AG08396 (cell line): Measurements from ENCODE around the gene C11orf54.
"Not testable (repeated sequence)": the region's sequence is repeated elsewhere in the genome, so short reads cannot be mapped to it uniquely, and the experiment has no call there.

Experiments
- DNase-seq: peaks from one replicate; pipeline ENCODE4 v3.0.0; 2012; ENCODE audit warnings: low spot score, mixed read lengths

The C11orf54 gene

DNA sequence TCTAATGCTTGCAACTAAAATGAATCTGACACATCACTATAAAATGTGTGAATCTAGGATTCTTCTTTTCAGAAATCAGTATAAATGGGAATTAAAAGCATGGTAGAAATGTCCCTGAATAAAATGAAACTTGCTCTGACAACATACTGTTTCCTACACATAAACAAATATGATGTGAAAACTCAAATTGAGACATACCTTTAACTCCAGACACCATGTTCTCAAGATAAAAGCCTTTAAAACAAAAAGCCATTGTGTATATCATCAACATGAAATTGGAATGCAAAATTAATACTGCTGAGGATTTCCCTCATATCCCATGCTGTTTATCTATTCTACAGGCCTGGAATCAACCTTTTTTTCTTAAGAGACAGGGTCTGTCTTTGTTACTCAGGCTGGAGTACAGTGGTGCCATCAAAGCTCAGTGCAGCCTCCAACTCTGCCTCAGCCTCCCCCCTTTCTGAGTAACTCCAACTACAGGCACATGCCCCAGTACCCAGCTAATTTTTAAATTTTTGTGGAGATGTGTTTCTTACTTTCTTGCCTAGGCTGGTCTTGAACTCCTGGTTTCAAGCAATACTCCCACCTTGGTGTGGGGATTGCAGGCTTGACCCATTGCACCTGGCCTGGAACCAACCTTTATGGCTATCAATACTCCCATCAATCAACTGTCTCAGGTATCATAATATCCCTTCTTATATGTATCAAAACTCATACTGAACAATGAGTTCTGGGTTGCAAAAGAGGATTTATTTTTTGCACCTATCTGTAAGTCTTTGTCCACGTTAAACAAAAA, 6.8 kb upstream of the C11orf54 start:
- DNase-seq: no peak

DNA sequence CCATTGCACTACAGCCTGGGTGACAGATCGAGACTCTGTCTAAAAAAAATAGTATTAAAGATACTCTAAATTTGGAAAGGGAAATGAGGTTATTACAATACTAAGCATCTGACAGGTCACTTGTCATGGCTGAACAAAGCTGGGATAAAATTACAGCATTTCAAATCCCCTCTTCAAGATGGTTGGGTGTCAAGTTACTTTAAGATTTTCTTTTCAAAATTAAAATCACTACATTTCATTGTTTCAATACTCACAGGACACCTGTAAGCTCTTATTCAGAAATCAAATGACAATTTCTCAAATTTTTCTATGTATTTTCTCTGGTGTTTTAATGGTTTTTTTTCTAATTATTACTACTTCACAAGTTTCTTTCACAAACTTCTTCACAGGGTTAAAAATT, 5.8 kb upstream of the C11orf54 start:
- no peak for DNase-seq

DNA sequence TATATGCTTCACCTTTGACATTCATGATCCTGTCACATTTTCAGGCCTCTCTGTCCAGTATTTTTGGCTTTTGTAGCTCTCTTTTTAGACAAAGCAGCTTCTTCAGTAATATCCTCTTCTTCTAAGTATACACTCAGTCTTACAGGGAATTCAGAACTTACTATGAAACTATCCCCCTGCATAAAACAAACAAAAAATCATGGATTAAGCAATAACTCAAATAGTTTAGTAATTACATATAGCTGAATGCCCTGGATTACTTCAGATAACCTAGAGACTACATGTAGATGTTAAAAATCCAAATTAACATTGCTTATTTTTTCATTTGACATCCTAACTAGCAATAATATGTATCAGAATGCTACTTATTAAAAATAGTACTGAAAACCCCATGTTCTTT, 5.3 kb upstream of the C11orf54 start:
- no peak for DNase-seq

DNA sequence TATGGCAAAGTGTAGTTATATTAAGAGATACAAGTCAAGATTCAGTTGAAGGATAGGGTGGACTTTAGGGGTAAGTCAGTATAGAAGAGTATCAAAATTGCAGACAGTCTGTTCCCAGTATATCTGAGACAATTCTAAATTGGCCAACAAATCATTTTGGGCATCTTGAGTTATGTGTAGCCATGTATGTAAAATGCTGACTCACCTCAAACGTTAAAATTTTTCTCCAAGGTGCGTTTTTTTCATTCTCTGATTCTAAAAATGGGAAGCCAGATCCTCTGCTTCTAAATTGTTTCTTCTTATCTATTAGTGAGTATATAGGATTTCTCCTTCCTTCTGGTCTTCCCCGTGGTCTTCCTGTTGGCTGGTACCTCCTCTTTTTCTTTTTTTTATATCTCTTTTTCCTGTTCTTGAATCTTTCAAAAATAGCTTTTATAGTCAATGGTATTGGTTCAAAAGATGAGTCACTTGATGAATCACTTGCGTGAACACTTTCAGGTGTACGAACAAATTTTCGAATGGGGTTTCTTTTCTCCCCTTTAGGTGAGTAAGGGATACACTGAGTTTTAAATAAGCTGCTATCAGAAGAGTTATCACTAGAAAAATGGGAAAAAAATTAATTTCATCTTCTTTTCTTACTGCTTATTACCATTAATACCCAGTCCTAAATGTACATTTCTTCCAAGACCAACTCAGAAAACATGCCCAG, 3.4 kb upstream of the C11orf54 start:
- no peak for DNase-seq

DNA sequence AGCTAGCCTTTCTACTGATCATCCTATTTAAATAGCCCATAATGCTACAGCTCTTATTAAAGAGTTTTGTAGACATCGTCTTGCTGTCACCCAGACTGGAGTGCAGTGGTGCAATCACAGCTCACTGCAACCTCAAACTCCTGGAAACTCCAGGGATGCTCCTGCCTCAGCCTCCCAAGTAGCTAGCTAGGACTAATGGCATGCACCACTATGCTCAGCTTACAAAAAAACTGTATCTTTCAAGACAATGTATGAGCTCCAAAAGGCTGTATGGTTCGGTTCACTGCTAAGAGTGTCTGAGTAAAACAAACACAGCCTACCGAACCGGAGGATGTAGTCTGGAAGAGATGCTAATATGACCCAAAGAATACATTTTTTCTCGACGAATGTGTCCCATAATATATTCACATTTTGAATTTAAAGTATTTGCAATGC, 2.8 kb upstream of the C11orf54 start:
- DNase-seq: no peak

DNA sequence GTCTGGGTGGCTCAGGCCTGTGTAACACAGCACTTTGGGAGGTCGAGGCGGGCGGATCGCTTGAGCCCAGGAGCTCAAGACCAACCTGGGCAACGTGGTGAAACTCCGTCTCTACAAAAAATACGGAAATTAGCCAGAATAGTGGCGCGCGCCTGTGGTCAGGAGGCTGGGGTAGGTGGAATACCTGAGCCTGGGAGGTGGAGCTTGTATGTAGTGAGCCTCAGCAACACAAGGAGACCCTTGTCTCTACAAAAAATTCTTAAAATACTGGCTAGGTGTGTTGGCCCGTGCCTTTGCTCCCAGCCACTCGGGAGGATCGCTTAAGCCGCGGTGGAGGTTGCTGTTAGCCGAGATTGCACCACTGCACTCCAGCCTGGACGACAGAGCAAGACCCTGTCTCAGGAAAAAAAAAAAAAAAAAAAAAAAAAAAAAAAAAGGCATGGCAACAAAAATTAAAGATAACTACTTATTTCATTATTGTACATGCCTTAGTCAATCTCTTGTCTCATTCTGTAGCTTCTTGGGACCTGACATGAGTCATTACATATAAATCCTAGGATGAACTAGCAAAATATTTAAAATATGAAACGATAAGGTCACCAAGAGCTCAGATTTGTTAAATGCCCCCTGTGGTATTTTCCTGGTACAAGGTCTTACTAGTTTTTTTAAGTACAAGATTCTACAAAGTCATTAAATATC, 1.3 kb upstream of the C11orf54 start:
- DNase-seq: peak; percentile 26

DNA sequence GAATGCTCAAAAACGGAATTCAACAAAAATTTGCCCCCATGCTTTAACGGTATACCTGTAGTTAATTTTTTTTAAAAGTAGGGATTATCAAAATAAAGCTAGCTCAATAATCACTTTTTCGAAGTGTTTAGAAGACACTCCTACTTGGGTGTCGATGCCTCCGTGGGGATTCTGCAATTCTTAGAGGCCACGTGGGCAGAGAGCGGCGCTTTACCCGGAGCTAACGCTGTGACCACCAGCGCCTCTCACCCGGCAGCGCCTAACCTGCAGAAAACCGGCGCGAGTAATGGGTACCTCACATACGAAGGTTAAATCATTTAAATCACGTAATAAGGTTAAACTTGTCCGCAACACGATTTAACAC, 760 bp upstream of the C11orf54 start:
- DNase-seq: peak; percentile 64

DNA sequence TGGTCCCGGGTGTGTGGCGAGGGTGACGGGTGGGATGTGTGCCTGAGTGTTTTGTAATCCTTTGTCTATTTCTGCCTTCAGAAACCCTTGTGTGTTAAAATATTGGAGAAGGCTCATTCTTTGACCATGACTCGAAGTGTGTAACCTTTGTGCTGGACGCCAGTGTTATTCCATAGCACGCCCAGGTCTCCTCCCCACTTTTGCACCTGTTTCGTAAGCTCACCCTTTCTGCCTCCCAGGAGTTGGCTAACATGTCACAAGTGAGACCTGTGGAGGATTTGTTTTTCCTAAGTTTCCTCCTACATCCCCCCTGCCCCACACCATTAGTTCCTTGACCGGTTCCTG, 382 bp downstream of the C11orf54 start:
- peak; percentile 72 for DNase-seq

DNA sequence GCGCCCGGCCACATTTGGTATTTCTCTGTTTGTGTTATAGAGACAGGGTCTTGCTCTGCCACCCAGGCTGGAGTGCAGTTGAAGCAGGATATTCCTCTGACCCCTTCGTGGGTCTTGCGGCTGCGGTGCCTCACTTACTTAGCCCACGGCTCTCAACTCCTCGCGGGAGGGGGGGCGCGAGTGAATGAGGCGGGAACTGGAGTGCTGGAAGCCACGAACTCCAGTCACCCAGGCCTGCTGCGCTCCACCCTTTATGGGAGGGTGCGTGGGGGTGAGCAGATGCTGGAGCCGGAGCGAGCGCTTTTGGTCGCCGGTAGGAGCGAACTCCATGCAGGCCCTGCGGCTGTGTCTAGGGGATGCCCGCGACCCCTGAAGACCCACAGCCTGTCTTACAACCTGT, 1.8 kb downstream of the C11orf54 start:
- DNase-seq: no peak

DNA sequence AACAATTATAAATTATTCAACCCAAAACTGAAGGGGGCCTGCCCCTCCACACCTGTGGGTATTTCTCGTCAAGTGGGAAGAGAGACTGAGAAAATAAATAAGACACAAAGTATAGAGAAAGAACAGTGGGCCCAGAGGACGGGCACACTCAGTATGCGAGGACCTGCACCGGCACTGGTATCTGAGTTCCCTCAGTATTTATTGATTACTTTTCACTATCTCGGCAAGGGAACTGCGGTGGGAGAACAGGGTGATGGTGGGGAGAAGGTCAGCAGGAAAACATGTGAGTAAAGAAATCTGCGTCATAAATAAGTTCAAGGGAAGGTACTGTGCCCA, 3.2 kb downstream of the C11orf54 start:
- no peak for DNase-seq

DNA sequence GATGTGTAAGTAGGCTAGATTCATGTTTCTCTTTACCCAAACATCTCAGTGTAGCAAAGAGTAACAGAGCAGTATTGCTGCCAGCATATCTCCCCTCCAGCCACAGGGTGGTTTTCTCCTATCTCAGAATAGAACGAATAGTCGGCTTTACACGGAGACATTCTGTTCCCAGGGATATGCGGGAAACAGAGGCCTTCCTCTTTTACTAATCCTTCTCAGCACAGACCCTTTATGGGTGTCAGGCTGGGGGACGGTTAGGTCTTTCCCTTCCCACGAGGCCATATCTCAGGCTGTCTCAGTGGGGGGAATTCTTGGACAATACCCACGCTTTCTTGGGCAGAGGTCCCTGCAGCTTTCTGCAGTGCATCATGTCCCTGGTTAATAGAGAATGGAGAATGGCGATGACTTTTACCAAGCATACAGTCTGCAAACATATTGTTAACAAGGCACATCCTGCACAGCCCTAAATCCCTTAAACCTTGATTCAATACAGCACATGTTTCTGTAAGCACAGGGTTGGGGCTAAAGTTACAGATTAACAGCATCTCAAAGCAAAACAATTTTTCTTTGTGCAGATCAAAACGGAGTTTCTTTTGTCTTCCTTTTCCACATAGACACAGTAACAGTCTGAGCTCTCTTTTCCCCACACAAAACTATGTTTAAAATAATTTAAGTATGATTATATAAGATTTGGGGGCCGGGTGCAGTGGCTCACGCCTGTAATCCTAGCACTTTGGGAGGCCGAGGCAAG, 3.7 kb downstream of the C11orf54 start:
- DNase-seq: not testable (repeated sequence)

DNA sequence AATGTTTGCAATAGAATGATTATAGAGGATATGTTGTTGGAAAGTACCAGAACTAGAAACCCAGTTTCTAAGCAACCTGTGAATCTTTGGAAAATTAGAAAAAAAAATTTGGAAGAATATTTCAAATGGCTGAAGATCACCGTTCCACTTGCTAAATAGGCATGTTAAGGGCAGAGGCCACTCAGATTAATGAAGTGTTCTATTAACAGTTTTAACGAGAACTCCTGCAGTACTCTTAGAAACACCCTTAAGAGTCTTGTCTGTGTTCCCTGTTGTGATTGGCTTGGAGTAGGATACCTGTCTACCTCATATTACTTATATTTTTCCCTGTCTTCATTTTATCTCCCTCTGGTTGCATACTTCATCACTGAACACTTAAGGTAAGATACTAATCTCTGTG, 4.6 kb downstream of the C11orf54 start:
- DNase-seq: no peak

DNA sequence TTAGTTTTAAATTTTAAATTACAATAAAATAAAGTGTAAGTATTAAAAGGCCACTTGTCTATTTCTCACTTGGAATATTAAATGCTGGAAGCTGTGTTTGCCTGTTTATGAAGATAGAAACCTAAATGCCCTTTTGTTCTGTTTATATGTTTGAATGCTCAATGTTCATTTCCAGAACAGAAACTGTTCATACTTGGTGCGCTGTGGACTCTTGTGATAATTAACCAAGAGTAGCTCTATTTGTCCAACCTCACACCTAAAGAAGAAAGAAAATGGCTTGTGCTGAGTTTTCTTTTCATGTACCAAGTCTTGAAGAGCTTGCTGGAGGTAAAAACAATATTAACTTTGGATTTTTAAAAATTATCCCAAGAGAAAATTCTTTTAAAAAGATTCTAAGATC, 5.7 kb downstream of the C11orf54 start:
- no peak for DNase-seq

DNA sequence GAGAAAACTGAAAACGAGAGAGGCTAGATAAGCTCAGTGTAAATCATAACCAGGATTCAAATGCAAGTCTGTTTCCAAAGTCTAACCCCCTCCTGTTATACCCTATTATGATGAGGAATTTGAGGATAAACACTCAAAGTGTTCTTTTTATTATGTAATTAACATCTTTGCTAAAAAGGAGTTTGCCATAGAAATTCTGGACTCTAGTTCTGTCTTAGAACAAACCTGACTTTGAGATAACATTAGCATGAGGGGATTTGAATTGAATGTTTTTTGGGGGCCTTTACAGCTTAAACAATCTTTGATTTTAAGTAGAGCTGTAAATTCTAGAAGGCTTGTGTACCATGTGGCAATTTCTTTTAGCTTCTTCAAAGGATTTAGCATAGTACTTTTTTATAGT, 9.5 kb downstream of the C11orf54 start:
- no peak for DNase-seq

DNA sequence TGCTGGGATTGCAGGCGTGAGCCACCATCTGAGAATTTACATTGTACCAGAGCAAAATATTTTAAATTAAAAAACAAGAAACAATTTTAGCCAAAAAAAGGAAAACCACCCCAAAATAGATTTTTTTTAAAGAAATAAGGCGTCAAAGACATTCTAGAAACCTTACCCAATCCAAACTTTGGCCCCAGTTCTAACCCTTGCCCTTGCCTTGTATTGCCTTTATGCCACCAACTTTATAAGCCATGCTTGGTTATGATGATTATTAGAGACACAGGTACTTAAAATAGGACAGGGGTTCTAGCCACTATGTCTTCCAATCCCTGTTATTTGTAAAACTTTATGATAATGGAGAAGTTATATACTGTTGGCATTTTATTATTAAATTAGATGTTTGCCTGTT, 11.8 kb downstream of the C11orf54 start:
- DNase-seq: no peak

DNA sequence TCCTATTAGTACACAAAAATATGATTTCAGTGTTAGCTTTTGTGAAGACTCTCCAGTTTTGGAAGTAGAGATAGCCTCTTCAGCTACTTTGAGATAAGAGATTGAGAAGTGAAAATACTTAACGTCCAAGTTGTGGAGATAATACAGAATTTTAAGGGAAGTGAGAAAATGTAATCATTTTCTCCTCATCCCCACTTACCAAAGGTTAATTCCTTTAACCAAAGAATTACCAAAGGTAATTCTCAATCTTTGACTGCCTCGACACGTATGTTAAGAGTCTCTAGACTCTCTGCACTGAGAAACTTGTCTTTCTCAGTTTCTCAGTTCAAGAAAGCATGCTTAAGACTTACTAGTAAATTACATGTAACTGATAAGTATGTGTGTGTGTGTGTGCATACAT, 15.3 kb downstream of the C11orf54 start:
- no peak for DNase-seq

DNA sequence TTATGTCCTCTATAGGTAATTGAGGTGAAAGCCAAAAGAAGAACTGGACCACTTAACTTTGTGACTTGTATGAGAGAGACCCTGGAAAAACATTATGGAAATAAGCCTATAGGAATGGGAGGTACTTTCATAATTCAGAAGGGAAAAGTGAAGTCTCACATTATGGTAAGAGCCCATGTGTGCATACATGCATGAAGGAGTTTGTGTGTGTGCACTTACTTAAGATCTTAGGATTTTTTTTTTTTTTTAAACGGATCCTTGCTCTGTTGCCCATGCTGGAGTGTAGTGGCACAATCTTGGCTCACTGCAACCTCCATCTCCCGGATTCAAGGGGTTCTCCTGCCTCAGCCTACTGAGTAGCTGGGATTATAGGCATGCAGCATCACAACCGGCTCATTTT, 15.8 kb downstream of the C11orf54 start:
- no peak for DNase-seq

DNA sequence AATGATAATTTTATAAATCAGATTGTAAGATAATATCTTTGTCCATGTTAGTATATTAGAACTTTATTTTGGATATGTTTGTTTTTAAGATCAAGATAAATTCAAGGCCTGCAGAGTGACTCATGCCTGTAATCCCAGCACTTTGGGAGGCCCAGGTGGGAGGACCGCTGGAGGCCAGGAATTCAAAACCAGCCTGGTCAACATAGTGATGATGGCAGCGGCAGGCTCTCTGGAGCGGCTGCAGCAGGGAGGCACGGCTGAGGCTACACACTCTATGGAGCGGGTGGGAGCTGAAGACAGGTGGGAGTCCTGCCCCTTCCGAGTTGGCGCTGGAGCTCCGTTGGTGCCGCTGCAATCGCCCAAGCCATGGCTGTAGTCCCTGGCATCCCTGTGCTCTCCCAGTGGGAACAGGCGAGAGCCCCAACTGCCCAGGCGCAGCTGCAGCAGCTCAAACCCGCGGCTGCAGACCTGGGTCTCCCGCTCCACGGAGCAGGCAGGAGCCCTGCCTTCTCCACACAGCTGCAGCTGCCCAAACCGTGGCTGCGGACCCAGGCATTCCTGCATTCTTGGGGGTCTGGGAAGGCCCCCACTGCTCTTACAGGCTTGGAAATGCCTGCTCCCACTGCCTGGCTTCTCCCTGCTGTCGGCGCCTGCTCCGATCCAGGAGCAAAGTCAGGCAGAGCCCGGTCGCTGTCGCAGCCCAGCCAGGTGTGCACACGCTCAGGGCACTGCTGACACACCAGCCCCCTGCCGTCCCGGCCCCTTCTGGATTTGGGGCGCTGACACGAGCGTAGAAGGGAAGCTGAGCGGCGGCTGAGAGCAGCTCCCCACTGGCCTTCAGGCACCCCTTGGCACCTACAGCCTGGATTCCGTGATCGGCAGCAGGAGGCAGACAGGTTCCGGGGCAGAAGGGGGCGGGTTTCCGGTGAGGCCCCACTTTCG, 16.7 kb downstream of the C11orf54 start:
- DNase-seq: no peak

DNA sequence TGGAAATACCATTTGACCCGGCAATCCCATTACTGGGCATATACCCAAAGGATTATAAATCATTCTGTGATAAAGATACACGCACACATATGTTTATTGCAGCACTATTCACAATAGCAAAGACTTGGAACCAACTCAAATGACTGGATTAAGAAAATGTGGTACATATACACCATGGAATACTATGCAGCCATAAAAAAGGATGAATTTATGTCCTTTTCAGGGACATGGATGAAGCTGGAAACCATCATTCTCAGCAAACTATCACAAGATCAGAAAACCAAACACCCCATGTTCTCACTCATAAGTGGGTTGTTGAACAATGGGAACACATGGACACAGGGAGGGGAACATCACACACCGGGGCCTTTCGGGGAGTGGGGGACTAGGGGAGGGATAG, 17.7 kb downstream of the C11orf54 start:
- not testable (repeated sequence) for DNase-seq

DNA sequence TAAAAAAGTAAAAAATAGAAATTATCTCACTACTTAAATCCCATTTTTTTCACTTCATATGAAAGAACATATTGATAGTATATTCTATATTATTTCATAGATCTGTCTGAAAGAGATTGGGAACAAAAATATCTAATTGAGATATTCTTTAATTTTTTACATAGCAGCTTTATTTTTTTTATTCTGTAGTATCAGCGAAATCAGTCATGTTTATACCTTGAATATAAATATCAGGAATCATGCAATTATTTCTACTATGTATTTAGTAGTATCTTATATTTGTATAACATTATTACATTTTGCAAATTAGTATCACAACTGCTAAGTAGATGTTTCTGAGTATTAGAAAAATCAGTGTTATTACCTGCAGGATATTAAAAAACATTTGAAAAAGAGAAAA, 20.4 kb downstream of the C11orf54 start:
- no peak for DNase-seq

DNA sequence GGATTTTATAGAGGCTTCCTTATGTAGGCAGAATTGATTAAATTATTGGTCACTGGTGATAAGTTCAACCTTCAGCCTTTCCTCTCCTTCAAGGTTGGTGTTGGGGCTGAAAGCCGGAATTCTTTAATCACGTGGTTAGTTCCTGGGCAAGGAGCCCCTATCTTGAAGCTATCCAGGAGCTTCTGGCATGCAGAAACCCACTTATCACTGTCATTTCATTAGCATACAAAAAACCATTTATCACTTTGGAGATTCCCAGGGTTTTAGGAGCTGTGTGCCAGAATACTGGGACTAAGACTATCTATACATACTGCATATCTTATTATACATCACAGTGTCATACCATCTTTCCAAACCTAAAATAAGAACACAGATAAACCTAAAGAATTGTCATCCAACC, 24.1 kb downstream of the C11orf54 start:
- no peak for DNase-seq

DNA sequence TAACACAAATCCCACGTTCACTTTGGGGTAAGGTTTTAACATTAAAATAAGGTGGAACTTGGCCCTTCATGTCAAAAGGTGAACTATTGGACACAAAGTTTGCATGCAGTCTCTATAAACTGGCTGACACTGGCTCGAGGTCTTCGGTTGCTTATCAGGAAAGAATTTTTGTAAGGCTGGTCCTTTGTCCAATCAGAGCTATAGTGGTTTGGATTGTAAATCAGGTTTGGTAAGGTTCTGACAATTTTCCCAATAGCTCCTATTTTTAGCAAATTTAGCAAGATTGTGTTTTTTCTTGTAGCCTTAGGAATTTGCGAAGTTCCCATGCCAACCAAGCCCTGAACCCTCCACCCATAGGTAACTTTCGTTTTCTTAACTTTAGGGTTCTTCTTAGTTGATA, 25.0 kb downstream of the C11orf54 start:
- DNase-seq: no peak
